SK-N-SH (cell line): ENCODE data around the gene HHIP. TPM values are rescaled to one million over a fixed set of nuclear protein-coding genes. Genes with fewer than 3 reads are reported as not detected.
"Not testable (repeated sequence)": the region's sequence is repeated elsewhere in the genome, so short reads cannot be mapped to it uniquely, and the experiment has no call there.

Experiments used
- CTCF ChIA-PET: fragments of 300-600, 350-600 bp; formaldehyde crosslinking; extraction: SDS; loops from one replicate; lab custom pipeline; 2021; lab: Yijun Ruan, JAX
- POLR2A ChIA-PET: fragments of 350-600 bp; sonication (Branson Sonifier 250); formaldehyde crosslinking; extraction: SDS; loops from one replicate; lab custom pipeline; 2020; ENCODE audit warnings: antibody characterized with exemption, inconsistent platforms; lab: Yijun Ruan, JAX
- DNase-seq: peaks from one replicate; pipeline ENCODE4 v3.0.0; 2012
- H2AFZ ChIP-seq: fragments of 200-600 bp; sonication (generic); 2 replicates; pipeline ENCODE4 v1.8.1; 2016; ENCODE audit warnings: antibody characterized with exemption, mild to moderate bottlenecking, low read depth
- H3F3A ChIP-seq: fragments of 200-600 bp; sonication (generic); replicated peaks from 2 replicates; pipeline ENCODE3; 2016; ENCODE audit warnings: antibody characterized with exemption, mild to moderate bottlenecking; ENCODE audit not compliant: insufficient read depth
- H3K27ac ChIP-seq, 2 experiments: fragments of 200-500 bp in 1 of 2; fragments of 200-600 bp in 1 of 2; sonication (Bioruptor generic) in 1 of 2; sonication (generic), shearing (Covaris generic) in 1 of 2; 2 replicates each; pipeline versions ENCODE4 v1.5.1 to v1.6.1; 2014 to 2016; ENCODE audit warnings: low read depth in 2 of 2, inconsistent platforms in 1 of 2, low read length in 1 of 2, mild to moderate bottlenecking in 1 of 2, mixed read lengths in 1 of 2
- H3K27me3 ChIP-seq: fragments of 200-600 bp; sonication (generic), shearing (Covaris generic); 2 replicates; pipeline ENCODE4 v1.6.1; 2016; ENCODE audit warnings: mixed run types; ENCODE audit not compliant: insufficient read depth
- H3K36me3 ChIP-seq, 2 experiments: fragments of 200-500 bp in 1 of 2; fragments of 200-600 bp in 1 of 2; sonication (Bioruptor generic) in 1 of 2; sonication (generic) in 1 of 2; replicated peaks in 1 of 2; 2 replicates each; pipeline versions ENCODE3 to v1.5.1; 2014 to 2016; ENCODE audit warnings: low read length in 1 of 2, mild to moderate bottlenecking in 1 of 2; ENCODE audit not compliant: insufficient read depth in 2 of 2, control insufficient read depth in 1 of 2
- H3K4me1 ChIP-seq, 2 experiments: fragments of 200-500 bp in 1 of 2; fragments of 200-600 bp in 1 of 2; sonication (Bioruptor generic) in 1 of 2; sonication (generic), shearing (Covaris generic) in 1 of 2; 2 replicates each; pipeline versions ENCODE4 v1.5.1 to v1.6.1; 2014 to 2016; ENCODE audit warnings: low read depth in 1 of 2, low read length in 1 of 2, mixed run types in 1 of 2; ENCODE audit not compliant: insufficient read depth in 2 of 2, control insufficient read depth in 1 of 2
- H3K4me2 ChIP-seq: fragments of 200-600 bp; sonication (generic), shearing (Covaris generic); 2 replicates; pipeline ENCODE4 v1.6.1; 2017; ENCODE audit warnings: mixed run types
- H3K4me3 ChIP-seq, 2 experiments: fragments of 200-500 bp in 1 of 2; fragments of 200-600 bp in 1 of 2; sonication (Bioruptor generic) in 1 of 2; sonication (generic), shearing (Covaris generic) in 1 of 2; 2 replicates each; pipeline versions ENCODE4 v1.5.1 to v1.8.1; 2014 to 2016; ENCODE audit warnings: low read depth in 2 of 2, inconsistent platforms in 1 of 2, low read length in 1 of 2, mild to moderate bottlenecking in 1 of 2, mixed read lengths in 1 of 2, moderate library complexity in 1 of 2
- H3K79me2 ChIP-seq: fragments of 200-600 bp; sonication (generic); 2 replicates; pipeline ENCODE4 v1.8.1; 2017; ENCODE audit warnings: mild to moderate bottlenecking; ENCODE audit not compliant: insufficient read depth
- H3K9ac ChIP-seq: fragments of 200-600 bp; sonication (generic); 2 replicates; pipeline ENCODE4 v1.6.1; 2017; ENCODE audit warnings: mixed run types
- H3K9me2 ChIP-seq: fragments of 200-600 bp; sonication (generic); 2 replicates; pipeline ENCODE4 v1.6.1; 2017; ENCODE audit warnings: mixed run types
- H3K9me3 ChIP-seq: fragments of 200-600 bp; sonication (generic); 2 replicates; pipeline ENCODE4 v1.6.1; 2017; ENCODE audit warnings: mixed run types, mild to moderate bottlenecking, moderate library complexity
- H4K20me1 ChIP-seq: fragments of 200-600 bp; sonication (generic); 2 replicates; pipeline ENCODE4 v1.6.1; 2017; ENCODE audit warnings: mild to moderate bottlenecking, mixed run types; ENCODE audit not compliant: insufficient read depth
- FOXJ3 ChIP-seq: sonication (generic); formaldehyde crosslinking; IDR thresholded peaks from 2 replicates; pipeline ENCODE4 v1.5.1; 2020; ENCODE audit warnings: mild to moderate bottlenecking, missing genetic modification reagents
- FOXM1 ChIP-seq: IDR thresholded peaks from 2 replicates; pipeline ENCODE4 v1.4.0; 2012; ENCODE audit warnings: low read depth, mild to moderate bottlenecking
- GABPA ChIP-seq: IDR thresholded peaks from 2 replicates; pipeline ENCODE4 v1.4.0; 2012; ENCODE audit warnings: low read depth, mild to moderate bottlenecking
- GATA2 ChIP-seq: sonication (generic); formaldehyde crosslinking; IDR thresholded peaks from 2 replicates; pipeline ENCODE4 v1.5.0; 2020; ENCODE audit warnings: mild to moderate bottlenecking, missing genetic modification reagents
- IRF3 ChIP-seq: fragments of 150-350 bp; IDR thresholded peaks from 2 replicates; pipeline ENCODE4 v1.6.1; 2016; ENCODE audit warnings: mild to moderate bottlenecking, low read depth, low read length
- MAX ChIP-seq: IDR thresholded peaks from 2 replicates; pipeline ENCODE4 v1.4.0; 2012; ENCODE audit warnings: low read depth
- MXI1 ChIP-seq: IDR thresholded peaks from 2 replicates; pipeline ENCODE4 v1.6.1; 2012; ENCODE audit warnings: mild to moderate bottlenecking, low read depth, low read length, improper control_type of control experiment
- NRF1 ChIP-seq: IDR thresholded peaks from 2 replicates; pipeline ENCODE4 v1.6.1; 2012; ENCODE audit warnings: low read depth, mild to moderate bottlenecking, low read length
- RAD21 ChIP-seq: IDR thresholded peaks from 2 replicates; pipeline ENCODE4 v1.6.1; 2012; ENCODE audit warnings: mild to moderate bottlenecking, low read length
- RFX5 ChIP-seq: IDR thresholded peaks from 2 replicates; pipeline ENCODE4 v1.6.1; 2012; ENCODE audit warnings: mild to moderate bottlenecking, improper control_type of control experiment, low read length
- SIN3A ChIP-seq: IDR thresholded peaks from 2 replicates; pipeline ENCODE4 v1.6.1; 2012; ENCODE audit warnings: low read depth, mild to moderate bottlenecking, low read length, moderate library complexity, borderline replicate concordance
- SMC3 ChIP-seq: IDR thresholded peaks from 2 replicates; pipeline ENCODE4 v1.6.1; 2012; ENCODE audit warnings: low read depth, low read length, improper control_type of control experiment
- TCF12 ChIP-seq: IDR thresholded peaks from 2 replicates; pipeline ENCODE4 v1.4.0; 2012
- WGBS: methylation state at CpG from one replicate; pipeline ENCODE4 v1.1.6; 2017; ENCODE audit warnings: low lambda C conversion rate; 5-methylcytosine and 5-hydroxymethylcytosine counted together
- polyA plus RNA-seq, 3 experiments: library from polyadenylated mRNA; depleted of rRNA; stranded (reverse); fragments of >200 nt; gene quantifications; 2 replicates each; pipeline ENCODE4 v1.2.3, GENCODE V29; 2012
- TF ChIP-seq, protein P1 (sequence below): fragments of 200-600 bp; sonication (generic); IDR thresholded peaks from 2 replicates; pipeline ENCODE4 v1.6.1; 2017; ENCODE audit warnings: antibody characterized with exemption, mild to moderate bottlenecking, moderate library complexity
- TF ChIP-seq, protein P2 (sequence below): IDR thresholded peaks from 2 replicates; pipeline ENCODE4 v1.4.0; 2012; ENCODE audit warnings: low read depth, borderline replicate concordance
- TF ChIP-seq, protein P3 (sequence below): IDR thresholded peaks from 2 replicates; pipeline ENCODE4 v1.4.0; 2012; ENCODE audit warnings: low read depth, borderline replicate concordance

Gene HHIP
- polyA plus RNA-seq, 1 of the 3 experiments (the other 2 are of a cell fraction), result 3.5 TPM

GRCh38 chr4:144787365-144788258 lies 141.7 kb downstream of the HHIP start:
- POLR2A ChIA-PET, result no interaction called here
- H3K36me3 ChIP-seq, result no peaks in the 10 kb centered on the region
- H2AFZ ChIP-seq, result peak overlapping the region; percentile 54
- CTCF ChIA-PET, result interaction anchor here (0.7 to 0.9 kb wide), 3 partner anchors 12 to 198 kb away, joined by 3 read pairs; no protein-coding TSS in a partner anchor
- no peaks in the 10 kb centered on the region for H4K20me1 ChIP-seq
- DNase-seq, result peak; percentile 22
- TF ChIP-seq RAD21, result peak; percentile 55
- peak; percentile 46 for TF ChIP-seq SMC3
- TF ChIP-seq, protein P1, sequence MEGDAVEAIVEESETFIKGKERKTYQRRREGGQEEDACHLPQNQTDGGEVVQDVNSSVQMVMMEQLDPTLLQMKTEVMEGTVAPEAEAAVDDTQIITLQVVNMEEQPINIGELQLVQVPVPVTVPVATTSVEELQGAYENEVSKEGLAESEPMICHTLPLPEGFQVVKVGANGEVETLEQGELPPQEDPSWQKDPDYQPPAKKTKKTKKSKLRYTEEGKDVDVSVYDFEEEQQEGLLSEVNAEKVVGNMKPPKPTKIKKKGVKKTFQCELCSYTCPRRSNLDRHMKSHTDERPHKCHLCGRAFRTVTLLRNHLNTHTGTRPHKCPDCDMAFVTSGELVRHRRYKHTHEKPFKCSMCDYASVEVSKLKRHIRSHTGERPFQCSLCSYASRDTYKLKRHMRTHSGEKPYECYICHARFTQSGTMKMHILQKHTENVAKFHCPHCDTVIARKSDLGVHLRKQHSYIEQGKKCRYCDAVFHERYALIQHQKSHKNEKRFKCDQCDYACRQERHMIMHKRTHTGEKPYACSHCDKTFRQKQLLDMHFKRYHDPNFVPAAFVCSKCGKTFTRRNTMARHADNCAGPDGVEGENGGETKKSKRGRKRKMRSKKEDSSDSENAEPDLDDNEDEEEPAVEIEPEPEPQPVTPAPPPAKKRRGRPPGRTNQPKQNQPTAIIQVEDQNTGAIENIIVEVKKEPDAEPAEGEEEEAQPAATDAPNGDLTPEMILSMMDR, result peak; percentile 72
- TF ChIP-seq SIN3A, result no peak
- no peak for TF ChIP-seq TCF12
- no peak for TF ChIP-seq NRF1
- TF ChIP-seq MXI1, result no peak
- H3K9me2 ChIP-seq, result no peaks in the 10 kb centered on the region
- H3K4me1 ChIP-seq, result 0 out of 4 replicates have a peak, but pooled peaks cover 0 to 4% of the 10 kb centered on the region in 2 experiments
- no peak overlapping the region; a peak in 1 of 4 replicates for H3K4me3 ChIP-seq
- H3K27ac ChIP-seq, result no peak overlapping the region
- 0 out of 2 replicates have a peak overlapping the region, but pooled peaks have one; percentile 4 for H3K4me2 ChIP-seq
- 1% methylated on average over 2 of the region's 2 CpGs for WGBS
- no peaks in the 10 kb centered on the region for H3F3A ChIP-seq
- H3K9ac ChIP-seq, result no peak overlapping the region
- H3K9me3 ChIP-seq, result no peaks in the 10 kb centered on the region
- no peaks in the 10 kb centered on the region for H3K27me3 ChIP-seq
- no peaks in the 10 kb centered on the region for H3K79me2 ChIP-seq

GRCh38 chr4:144788469-144788868 lies 142.5 kb downstream of the HHIP start:
- Histone ChIP-seq H3K9me3 (no peaks in the 10 kb centered on the region), H3F3A (no peaks in the 10 kb centered on the region), H3K36me3 (no peaks in the 10 kb centered on the region), H3K4me3 (no peak overlapping the region), H3K79me2 (no peaks in the 10 kb centered on the region), H2AFZ (no peak overlapping the region), H3K27ac (no peak overlapping the region), H3K4me1 (0 out of 4 replicates have a peak, but pooled peaks cover 0 to 4% of the 10 kb centered on the region in 2 experiments), H3K9me2 (no peaks in the 10 kb centered on the region)
- WGBS, result 0% methylated on average over 1 of the region's 1 CpG
- POLR2A ChIA-PET, result no interaction called here
- no peak for DNase-seq
- TF ChIP-seq IRF3 (no peak), FOXM1 (no peak), GABPA (no peak), FOXJ3 (CRISPR knock-in tag) (no peak), MAX (no peak), RFX5 (no peak), GATA2 (no peak), TCF12 (no peak)
- TF ChIP-seq, protein P2, sequence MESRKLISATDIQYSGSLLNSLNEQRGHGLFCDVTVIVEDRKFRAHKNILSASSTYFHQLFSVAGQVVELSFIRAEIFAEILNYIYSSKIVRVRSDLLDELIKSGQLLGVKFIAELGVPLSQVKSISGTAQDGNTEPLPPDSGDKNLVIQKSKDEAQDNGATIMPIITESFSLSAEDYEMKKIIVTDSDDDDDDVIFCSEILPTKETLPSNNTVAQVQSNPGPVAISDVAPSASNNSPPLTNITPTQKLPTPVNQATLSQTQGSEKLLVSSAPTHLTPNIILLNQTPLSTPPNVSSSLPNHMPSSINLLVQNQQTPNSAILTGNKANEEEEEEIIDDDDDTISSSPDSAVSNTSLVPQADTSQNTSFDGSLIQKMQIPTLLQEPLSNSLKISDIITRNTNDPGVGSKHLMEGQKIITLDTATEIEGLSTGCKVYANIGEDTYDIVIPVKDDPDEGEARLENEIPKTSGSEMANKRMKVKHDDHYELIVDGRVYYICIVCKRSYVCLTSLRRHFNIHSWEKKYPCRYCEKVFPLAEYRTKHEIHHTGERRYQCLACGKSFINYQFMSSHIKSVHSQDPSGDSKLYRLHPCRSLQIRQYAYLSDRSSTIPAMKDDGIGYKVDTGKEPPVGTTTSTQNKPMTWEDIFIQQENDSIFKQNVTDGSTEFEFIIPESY, result no peak
- TF ChIP-seq, protein P3, sequence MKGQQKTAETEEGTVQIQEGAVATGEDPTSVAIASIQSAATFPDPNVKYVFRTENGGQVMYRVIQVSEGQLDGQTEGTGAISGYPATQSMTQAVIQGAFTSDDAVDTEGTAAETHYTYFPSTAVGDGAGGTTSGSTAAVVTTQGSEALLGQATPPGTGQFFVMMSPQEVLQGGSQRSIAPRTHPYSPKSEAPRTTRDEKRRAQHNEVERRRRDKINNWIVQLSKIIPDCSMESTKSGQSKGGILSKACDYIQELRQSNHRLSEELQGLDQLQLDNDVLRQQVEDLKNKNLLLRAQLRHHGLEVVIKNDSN, result no peak
- TF ChIP-seq, all 33 proteins: peak for 0
- CTCF ChIA-PET, result no interaction called here
- Histone ChIP-seq H3K27me3 (no peaks in the 10 kb centered on the region), H3K4me2 (no peak overlapping the region), H3K9ac (no peak overlapping the region), H4K20me1 (no peaks in the 10 kb centered on the region)

- DNase-seq, H3K9ac ChIP-seq, CTCF ChIA-PET, POLR2A ChIA-PET, H3K79me2 ChIP-seq, H3K4me1 ChIP-seq, H3K27ac ChIP-seq, H3F3A ChIP-seq, H3K9me2 ChIP-seq, H4K20me1 ChIP-seq, H3K4me3 ChIP-seq, H2AFZ ChIP-seq, H3K4me2 ChIP-seq, H3K36me3 ChIP-seq, H3K9me3 ChIP-seq, H3K27me3 ChIP-seq: not testable (repeated sequence)
- 9% methylated on average over 7 of the region's 8 CpGs for WGBS
Observed at GRCh38 chr4:144791933-144792332, 146.0 kb downstream of the HHIP start.
